ENCODE data around the gene SCIN.

Gene SCIN

DNA sequence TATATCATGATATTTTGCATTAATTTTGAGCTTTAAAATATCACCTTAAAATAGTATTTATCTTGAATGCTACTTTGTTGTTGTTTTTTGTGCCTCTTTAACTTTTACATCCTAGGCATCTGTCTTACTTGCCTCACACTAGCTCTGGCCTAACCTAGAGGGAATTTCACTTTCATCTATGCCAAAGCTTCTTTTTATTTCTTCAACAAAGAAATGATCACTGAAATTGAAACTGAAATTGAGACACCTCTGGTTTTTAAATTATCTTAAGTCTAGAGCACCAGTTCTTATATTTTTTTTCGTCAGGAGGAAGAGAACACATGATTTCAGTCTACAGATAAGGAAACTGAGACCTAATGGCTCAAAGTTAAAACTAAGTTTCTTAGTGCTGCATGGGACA is 3.5 kb upstream of the SCIN start:
- DNase-seq (ENCODE audit: low read depth in 1 of 2, low spot score in 1 of 2): no peak

DNA sequence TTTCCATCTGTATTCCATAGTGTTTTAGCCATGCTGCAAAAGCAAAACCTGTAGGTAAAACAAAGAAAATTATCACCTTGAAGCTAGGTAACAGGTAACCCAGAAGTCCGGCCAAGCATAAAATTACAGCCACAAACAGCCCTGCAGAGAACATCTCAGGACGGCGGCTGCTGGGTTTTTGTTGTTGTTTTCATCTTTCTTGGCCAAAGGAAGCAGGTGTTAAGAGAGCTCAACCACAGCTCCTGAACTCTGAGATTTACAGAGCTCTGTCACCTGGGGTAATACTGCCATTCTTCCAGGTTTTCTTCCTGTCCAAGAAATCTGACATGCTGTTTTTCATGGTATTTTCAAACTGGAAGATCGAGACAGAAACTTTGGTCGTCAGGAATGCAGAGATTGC is 847 bp upstream of the SCIN start:
- DNase-seq (ENCODE audit: low read depth in 1 of 2, low spot score in 1 of 2): no peak

DNA sequence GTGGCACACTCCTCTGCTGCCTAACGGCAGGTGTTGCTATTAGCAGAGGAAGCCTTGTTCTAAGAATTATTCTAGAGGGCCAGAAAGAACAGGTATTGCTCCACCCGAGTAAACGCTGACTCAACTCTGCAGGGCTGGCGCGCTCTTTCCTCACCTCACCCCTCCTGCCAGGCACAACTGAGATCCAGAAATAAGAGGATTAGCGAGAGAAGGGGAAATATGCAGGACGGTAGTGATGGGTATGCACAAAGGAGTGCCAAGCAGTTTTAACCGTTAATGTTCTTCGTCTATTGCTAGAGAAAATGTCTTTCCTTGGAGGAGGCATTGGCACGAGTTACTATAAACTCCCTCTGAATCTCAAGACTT is 369 bp upstream of the SCIN start:
- DNase-seq (ENCODE audit: low read depth in 1 of 2, low spot score in 1 of 2): no peak

DNA sequence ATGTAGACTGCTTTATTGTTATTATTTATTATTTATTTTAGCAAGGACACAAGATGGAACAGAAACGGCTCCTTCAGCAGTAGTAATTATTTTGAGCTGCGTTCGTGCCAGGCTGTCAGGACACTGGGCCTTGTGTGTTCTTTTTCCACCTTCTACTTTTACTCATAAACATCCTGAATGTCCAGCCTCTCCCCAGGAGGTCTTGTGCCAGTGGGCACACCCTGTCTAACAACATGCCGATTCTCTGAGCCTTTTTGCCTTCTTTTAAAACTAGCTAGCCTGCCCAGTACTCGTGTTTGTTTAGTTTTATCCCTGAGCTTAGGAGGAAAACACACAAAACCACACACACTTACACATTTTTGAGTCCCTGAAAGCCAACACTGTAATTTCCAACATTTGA is 1.2 kb downstream of the SCIN start:
- DNase-seq (ENCODE audit: low read depth in 1 of 2, low spot score in 1 of 2): no peak

DNA sequence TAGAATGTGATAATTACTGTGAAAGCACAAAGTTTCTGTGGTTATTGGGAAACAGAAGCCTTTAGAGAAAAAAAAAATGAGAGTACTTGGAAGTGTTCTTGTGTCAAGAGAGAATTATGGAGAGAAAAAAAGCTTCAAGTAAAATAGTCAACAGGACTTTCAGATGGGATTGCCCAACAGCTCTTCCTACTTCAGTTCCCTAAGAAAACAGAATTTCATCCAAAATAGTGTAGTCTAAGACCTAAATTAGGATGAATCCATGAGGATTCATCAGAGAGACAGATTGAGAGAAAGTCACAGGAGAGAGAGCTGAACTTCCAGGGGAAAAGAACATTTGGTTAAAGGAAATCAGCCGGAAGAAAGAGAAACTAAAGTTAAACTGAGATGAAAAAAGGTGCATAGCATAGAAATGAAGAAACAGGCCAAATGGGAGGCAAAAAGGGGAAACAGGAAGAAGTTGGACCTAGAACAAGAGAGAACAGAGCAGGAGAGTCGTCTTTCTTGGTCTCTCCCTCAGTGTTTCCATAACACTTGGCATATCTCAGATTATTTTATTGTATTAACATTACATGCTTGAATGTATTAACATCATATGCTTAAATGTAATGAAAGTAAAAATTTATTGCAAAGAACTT is 2.5 kb downstream of the SCIN start:
- DNase-seq (ENCODE audit: low read depth in 1 of 2, low spot score in 1 of 2): no peak

DNA sequence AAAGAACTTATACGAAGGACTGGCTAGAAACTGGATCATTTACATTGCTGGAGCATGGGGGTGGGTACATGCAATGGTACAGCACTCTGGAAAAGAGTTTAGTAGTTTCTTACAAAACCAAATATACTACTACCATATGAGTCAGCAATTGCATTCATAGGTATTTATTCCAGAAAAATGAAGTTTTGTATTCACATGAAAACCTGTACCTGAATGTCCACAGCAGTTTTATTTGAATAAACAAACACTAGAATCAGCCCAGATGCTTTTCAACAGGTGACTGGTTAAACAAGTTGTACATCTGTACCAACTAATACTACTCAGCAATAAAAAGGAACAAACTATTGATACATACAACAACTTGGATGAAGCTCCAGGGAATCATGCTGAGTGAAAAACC is 3.4 kb downstream of the SCIN start:
- no peak for DNase-seq (ENCODE audit: low read depth in 1 of 2, low spot score in 1 of 2)

DNA sequence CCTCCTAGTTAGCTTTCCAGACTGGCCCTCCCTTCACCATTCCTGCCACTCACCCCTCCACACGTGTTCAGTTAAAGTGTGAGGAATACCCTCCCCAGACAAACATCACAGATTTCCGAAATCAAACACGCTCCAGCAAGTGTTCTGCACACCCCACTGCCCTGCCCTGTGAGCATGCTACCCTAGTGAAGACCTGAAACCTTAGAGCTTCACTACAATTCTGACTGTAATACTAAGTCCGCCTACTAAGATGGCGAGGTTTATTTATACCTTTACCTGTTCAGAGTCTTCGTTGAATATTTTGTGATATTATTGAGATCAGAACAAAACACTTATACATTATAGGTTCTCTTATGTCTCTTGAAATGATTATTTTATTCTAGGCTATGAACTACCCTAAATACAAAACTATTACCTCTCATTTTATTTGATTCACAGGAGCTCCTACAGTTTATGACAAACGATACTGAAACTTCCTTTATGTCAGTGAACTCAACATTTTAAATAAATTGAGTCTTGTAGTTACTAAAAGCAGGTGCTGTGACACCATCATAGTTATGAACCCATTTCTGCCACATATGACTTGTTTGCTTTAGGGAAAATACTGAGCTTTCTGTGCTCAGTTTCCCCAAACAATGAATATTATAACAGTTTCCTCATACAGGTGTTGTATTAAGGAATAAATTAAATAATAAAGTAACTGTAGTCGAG is 8.6 kb downstream of the SCIN start:
- DNase-seq (ENCODE audit: low read depth in 1 of 2, low spot score in 1 of 2): no peak

DNA sequence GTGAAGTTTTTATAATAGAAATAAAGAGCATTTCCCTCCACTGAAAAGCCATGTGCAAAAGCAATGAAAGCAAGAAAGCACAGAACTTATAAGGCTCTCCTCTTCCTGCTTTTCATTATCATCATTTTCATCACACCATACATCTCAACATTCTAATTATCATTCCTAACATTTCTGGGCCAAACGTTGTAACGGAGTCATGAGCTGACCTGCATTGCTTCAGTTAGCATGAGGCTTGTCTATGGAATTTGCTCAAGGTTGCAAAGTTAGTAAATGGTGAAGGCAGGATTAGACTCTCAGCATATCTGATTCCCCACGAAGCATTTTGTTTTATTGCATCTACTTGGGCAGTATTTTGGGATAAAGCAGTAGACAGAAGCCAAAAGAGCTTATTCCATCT is 11.4 kb downstream of the SCIN start:
- DNase-seq (ENCODE audit: low read depth in 1 of 2, low spot score in 1 of 2): no peak

DNA sequence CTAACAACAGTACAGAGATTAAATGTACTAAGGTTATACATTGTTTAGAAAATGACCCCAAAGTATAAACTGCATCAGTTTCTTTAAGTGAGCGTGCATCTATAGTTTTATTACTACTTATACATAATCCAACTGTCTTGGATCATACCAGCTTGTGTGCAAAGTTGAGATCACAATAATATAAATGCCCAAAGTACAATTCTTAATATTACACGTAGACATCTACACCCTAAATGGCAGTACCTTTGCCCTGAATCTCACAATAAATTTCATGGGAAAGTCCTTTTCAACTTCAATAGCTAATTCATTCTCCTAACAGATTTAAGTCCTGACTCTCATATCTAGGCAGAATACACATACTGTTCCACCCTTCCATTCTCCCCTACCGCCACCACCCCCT is 11.8 kb downstream of the SCIN start:
- DNase-seq (ENCODE audit: low read depth in 1 of 2, low spot score in 1 of 2): no peak

DNA sequence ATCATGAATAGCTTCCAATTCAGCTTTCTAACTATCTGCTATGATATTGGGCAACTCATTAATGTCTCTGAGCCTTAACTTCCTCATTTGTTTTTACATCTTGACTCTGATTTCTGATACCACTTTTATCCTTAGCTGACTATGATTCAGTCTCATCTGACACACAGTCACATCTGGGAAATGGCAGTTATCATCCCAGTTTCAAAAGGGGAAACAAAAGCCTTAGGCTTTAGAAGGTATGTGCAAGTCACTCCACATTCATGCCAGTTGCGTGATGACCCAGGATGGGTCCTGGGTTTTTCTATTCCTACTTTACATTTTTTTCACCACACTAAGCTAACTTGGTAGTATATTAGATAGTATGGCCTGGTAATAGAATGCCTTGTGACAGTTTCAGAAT is 12.7 kb downstream of the SCIN start:
- no peak for DNase-seq (ENCODE audit: low read depth in 1 of 2, low spot score in 1 of 2)

DNA sequence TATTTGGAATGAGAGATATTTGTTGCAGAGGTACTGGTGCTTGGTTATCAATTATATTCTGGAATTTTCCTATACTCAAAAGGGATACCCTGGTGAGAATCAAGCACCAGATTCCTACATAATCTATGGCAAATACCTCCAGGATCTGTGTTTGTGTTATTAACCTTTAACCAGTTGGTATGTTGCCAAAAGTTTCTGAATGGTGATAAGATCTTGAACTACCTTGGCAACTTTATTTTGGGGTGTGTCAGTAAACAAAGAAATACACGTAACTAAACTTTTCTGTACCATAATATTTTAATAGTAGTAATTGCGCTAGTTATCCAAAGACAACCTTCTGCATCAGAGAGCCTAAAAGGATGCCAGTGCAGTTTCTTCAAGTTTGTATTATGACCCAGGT is 13.4 kb downstream of the SCIN start:
- no peak for DNase-seq (ENCODE audit: low read depth in 1 of 2, low spot score in 1 of 2)

DNA sequence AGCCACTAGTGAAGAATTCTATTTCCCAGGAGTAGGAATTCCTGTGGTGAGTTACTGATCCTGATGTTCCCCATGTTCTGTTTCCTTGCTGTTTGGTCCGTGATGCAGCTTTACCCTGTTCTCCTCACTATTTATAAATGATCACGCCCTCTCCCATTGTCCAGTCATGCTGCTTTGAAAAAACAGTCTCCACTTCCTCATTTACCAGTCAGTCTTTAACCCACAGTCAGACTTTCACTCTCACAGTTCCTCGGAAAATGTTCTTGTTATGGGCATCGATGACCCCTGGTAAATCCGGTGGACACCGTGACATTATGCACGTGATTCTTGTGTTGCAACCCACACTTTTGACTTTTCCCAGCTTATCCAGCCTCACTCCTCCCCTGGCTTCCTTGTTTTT is 14.4 kb downstream of the SCIN start:
- no peak for DNase-seq (ENCODE audit: low read depth in 1 of 2, low spot score in 1 of 2)

DNA sequence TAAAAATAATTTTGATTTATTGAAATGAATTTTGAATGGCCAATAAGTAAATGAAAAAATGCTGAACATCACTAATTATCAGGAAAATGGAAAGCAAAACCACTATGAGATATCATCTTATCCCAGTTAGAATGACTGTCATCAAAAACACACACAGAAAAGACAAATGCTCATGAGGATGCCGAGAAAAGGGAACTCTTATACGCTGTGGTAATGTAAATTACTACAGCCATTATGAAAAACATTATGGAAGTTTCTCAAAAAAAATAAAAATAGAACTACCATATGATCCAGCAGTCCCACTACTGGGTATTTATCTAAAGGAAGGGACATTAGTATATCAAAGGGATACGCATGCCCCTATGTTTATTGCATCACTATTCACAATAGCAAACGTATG is 15.8 kb downstream of the SCIN start:
- DNase-seq (ENCODE audit: low read depth in 1 of 2, low spot score in 1 of 2): no peak

DNA sequence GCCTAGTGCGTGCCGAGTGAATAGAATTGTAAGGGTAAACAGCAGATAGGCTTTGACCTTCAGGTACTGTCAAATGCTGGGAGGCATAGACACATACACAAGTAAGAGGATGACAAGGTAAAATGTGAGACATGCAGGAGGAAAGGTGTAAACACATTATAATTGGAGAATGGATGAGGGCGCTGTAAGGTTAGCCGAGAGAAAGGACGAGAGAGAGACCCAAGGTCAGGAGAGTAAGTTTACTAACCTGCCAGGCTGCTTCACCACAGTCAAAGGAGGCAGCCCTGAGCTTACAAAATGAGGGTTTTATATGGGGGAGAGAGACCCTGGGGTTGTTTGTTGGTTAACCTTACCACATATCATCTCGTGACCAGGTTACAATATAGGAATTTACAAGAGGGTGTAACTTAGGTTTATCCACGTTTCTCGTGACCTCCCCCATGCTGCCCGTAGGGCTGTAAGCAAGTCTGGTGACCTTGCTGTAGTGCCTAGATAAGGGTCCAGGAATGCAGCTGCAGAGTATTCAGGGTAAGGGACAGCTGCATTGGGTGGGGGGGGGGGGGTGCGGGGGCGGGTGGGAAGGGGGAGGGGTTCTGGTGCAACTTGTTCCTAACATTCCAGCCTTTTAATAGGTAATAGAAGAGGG is 17.9 kb downstream of the SCIN start:
- DNase-seq (ENCODE audit: low read depth in 1 of 2, low spot score in 1 of 2): no peak

DNA sequence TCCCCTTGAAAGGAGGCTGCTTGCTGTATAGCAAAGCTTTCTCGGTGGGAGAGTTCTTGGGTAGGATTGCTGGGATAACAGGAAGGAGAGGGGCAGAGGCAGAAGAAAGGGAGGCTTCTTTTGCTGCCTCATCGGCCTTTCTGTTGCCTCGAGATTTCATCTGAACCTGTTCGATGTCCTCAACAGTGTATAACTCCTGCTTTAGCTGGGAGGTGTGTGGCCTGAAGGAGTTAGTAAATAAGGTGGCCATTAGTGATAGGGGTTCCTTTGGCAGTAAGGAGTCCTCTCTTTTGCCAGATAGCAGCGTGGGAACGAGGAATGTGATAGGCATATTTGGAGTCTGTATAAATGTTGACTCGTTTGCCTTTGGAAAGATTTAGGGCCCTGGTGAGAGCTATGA is 20.0 kb downstream of the SCIN start:
- DNase-seq (ENCODE audit: low read depth in 1 of 2, low spot score in 1 of 2): no peak

DNA sequence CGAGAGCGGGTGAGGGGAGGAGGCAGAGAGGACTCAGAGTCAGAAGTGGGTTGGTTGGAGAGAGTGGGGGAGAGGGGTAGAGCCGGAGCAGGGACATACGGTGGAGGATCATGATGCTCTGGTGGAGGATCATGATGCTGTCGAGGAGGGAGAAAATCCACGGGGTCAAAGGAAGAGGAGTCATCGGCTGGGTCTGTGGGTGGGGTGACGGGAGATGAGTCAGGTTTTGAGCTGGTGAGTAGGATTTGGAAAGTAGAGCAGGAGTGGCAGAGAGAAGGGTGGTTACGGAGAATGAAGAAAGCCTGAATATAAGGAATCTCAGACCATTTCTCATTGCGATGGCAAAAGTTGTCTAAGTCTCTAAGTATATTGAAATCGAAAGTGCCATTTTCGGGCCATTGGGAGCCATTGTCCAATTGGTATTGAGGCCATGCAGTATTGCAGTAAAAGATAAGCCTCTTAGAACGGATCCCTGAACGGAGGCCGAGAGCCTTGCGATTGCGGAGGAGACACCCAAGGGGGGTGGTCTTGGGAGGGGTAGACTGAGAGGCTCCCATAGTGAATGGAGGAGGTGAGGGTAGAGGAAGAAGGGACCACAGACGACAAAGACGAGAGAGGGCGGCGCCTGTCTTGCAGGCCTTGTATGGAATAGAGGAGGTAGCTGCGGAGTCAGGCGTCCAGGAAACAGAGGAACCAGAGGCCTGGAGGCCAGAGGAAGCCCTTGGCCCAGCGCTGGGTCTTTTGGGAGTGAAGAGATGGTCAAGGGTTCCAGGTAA is 23.8 kb downstream of the SCIN start:
- no peak for DNase-seq (ENCODE audit: low read depth in 1 of 2, low spot score in 1 of 2)

DNA sequence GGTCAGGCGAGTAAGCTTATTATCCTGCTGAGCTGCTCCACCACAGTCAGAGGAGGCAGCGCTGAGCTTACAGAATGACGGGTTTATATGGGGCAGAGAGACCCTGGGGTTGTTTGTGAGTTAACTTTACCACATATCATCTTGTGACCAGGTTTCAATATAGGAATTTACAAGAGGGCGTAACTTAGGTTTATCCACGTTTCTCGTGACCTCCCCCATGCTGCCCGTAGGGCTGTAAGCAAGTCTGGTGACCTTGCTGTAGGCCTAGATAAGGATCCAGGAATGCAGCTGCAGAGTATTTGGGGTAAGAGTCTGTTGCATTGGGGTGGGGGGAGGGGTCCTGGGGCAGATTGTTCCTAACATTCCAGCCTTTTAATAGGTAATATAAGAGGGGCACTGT is 24.6 kb downstream of the SCIN start:
- DNase-seq (ENCODE audit: low read depth in 1 of 2, low spot score in 1 of 2): no peak

DNA sequence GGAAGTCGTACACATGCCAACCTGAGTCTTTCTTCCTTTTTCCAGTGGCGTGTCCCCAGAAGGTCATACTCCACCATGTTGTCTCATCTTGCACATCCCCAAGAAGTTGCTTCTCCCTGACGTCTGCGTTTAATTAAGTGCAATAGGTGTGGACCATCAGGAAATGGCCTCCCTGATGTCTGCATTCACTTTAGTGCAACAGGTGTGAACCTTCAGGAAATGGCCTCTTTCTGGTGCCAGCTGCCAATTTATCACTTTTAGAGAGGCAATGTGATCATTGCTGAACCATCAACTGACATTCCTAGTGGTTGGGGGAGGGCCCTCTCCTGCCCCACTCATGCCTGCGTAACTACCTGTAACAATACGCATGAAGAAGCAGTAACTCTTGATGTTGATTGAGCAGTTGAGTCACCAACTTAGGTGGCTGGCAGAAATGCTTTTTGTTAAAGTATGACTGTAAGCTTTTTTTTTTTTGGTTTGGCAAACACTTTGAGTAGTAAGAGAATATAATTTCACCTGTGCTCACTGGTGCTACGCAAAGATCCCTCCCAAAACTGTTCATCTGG is 25.8 kb downstream of the SCIN start:
- no peak for DNase-seq (ENCODE audit: low read depth in 1 of 2, low spot score in 1 of 2)

DNA sequence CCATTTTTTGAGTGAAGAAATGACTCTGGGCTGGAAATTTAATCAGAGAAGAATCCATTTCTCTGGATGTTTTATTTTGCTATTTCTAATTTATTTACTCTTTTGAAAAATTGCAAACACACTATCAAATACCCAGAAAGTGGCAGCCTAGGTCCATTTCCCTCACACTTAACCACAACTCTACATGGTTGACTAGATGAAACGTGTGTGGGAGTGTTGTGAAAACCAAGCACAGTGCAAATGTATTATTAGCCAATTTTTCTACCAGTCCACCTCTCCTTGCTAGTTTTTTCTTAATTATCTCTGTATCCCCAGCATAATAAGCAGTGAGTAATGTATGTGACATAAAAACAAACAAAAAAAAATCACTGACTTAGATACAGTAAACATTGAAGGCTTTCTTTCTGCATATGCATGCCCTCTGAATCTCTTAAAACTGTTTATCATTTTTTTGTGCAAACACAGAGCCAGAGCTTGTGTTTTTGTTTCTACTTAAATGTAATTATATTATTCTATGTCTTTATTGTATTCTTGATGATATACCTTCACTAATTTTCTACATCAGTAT is 30.9 kb downstream of the SCIN start:
- no peak for DNase-seq (ENCODE audit: low read depth in 1 of 2, low spot score in 1 of 2)

DNA sequence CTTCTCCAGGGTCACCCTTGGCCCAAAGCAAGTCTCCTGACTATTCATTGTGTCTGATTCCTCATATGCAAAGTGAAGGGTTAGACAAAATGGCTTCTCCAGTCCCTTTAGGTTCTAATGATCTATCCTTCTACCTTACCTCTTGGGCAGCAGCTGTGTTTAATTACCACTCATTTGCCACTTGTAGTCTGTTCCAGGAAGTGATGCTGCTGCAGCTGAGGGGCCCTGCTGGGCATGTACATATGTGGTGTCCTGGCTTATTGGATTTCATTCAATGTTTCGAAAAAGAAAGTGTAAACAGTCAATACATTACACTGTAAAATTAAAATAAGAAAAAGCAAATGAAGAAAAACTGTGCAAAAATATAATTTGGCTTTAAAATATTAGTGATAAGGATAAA is 36.6 kb downstream of the SCIN start:
- DNase-seq (ENCODE audit: low read depth in 1 of 2, low spot score in 1 of 2): no peak

DNA sequence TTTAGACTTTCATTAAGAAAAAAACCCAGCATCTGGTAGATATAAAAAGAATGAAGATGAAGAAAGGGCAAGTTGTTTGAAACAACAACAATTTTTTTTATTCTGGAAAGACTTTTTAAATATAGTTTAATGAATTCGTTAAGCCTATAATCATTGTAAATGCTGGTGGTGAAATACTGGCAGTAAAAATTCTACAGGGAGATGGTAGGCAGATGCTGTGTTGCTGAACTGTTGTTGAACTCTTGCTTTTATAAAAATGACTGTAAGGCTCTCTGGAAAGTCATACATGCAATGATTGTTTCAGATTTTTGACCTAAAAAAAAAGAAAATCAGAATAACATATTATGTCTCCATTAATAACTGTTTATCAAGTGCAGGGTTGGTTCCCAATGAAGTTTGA is 39.0 kb downstream of the SCIN start:
- no peak for DNase-seq (ENCODE audit: low read depth in 1 of 2, low spot score in 1 of 2)
